ENCODE measurements around the gene WFS1. TPM values are rescaled to one million over a fixed set of nuclear protein-coding genes. Genes with fewer than 3 reads are reported as not detected.
A peak's percentile ranks its signal among the peaks of the same experiment; 100 is the strongest.

Gene WFS1
- total and polyA plus RNA-seq, 9 of the 15 experiments (the other 6 are each of a cell fraction or from before 2014, with no cell fraction given): 0.01 to 0.29 (median 0.03) TPM; not detected in 5

DNA sequence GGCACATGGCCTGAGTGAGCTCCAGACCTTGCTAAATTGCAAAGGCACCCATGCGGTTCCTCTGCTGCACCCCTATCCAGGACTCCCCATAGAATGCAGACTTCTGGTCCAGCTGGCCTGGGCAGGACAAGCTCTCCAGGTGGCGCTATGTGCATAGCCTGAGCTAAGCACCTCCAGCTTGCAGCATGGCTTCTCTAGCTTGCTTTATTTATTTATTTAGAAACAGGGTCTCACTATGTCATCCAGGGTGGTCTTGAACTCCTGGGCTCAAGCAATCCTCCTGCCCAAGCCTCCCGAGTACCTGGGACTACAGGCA is 5.5 kb upstream of the WFS1 start:
- ATAC-seq (peak; percentile 87), FAIRE-seq (no peak), DNase-seq (ENCODE audit: extremely low read depth in 1 of 4, low spot score in 3 of 4) (peak in 1 of 4 experiments; percentile 45)
- intact Hi-C loops (cut with micrococcal nuclease): loop anchor here (1.0 kb wide), 1 partner anchor 63 kb away; no protein-coding TSS in a partner anchor
- Histone ChIP-seq H3K4me2 (ENCODE audit: insufficient read depth, low read length) (no peak overlapping the region), H4K20me1 (replicated peaks; ENCODE audit: control insufficient read depth, insufficient read depth, low read length) (no peaks in the 10 kb centered on the region; the same call in 1 of the 2 replicates), H3K9ac (ENCODE audit: insufficient read depth in 1 of 2, low read depth in 2 of 2, low read length in 2 of 2) (no peak overlapping the region), H3K36me3 (ENCODE audit: control insufficient read depth, insufficient read depth, low read length) (no peaks in the 10 kb centered on the region), H3K27ac (ENCODE audit: extremely low read depth, low read depth, low read length) (no peak overlapping the region), H3K4me3 (no peak overlapping the region), H3K27me3 (ENCODE audit: control insufficient read depth in 2 of 2, insufficient read depth in 2 of 2, low read length in 2 of 2) (no peaks in the 10 kb centered on the region; a peak in 1 of 5 replicates), H2AFZ (ENCODE audit: low read depth, low read length) (no peak overlapping the region), H3K79me2 (ENCODE audit: control insufficient read depth, insufficient read depth, low read length) (no peaks in the 10 kb centered on the region), H3K9me1 (ENCODE audit: control insufficient read depth, insufficient read depth, low read length) (peaks cover 4% of the 10 kb centered on the region), H3K4me1 (replicated peaks in 1 of 2; ENCODE audit: control insufficient read depth in 2 of 2, insufficient read depth in 2 of 2, low read length in 2 of 2) (no peaks in the 10 kb centered on the region), H3K9me3 (replicated peaks; ENCODE audit: control insufficient read depth, insufficient read depth, low read depth, low read length) (no peaks in the 10 kb centered on the region)
- no TSS peak for BruUV-seq (replicated peaks)
- CTCF ChIA-PET (ENCODE audit: low intra/inter-chr PET ratio): interaction anchor here (2.0 kb wide), 1 partner anchor 63 kb away, joined by 14 read pairs; no protein-coding TSS in a partner anchor
- 0% methylated on average over 3 of the region's 3 CpGs for WGBS (ENCODE audit: insufficient coverage, low coverage, missing lambda C conversion rate)
- in situ Hi-C loops (cut with MboI): no loop called here
- POLR2A ChIA-PET: no interaction called here
- no peak for TF ChIP-seq HNRNPK (IDR thresholded peaks at IDR 0.05; ENCODE audit: low read depth, low read length, poor library complexity, severe bottlenecking)
- TF ChIP-seq, protein P1, sequence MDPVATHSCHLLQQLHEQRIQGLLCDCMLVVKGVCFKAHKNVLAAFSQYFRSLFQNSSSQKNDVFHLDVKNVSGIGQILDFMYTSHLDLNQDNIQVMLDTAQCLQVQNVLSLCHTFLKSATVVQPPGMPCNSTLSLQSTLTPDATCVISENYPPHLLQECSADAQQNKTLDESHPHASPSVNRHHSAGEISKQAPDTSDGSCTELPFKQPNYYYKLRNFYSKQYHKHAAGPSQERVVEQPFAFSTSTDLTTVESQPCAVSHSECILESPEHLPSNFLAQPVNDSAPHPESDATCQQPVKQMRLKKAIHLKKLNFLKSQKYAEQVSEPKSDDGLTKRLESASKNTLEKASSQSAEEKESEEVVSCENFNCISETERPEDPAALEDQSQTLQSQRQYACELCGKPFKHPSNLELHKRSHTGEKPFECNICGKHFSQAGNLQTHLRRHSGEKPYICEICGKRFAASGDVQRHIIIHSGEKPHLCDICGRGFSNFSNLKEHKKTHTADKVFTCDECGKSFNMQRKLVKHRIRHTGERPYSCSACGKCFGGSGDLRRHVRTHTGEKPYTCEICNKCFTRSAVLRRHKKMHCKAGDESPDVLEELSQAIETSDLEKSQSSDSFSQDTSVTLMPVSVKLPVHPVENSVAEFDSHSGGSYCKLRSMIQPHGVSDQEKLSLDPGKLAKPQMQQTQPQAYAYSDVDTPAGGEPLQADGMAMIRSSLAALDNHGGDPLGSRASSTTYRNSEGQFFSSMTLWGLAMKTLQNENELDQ (CRISPR knock-in tag; IDR thresholded peaks at IDR 0.05; ENCODE audit: borderline replicate concordance): no peak
- no peak for TF ChIP-seq ZNF175 (CRISPR knock-in tag; IDR thresholded peaks at IDR 0.05; ENCODE audit: low read depth)
- TF ChIP-seq CBFA2T3 (IDR thresholded peaks at IDR 0.05): no peak
- TF ChIP-seq MEF2A (IDR thresholded peaks at IDR 0.05; ENCODE audit: control insufficient read depth, low read depth, low read length): no peak
- TF ChIP-seq RAD21 (CRISPR knock-in tag; conservative IDR thresholded peaks at IDR 0.05 in 1 of 2, IDR thresholded peaks at IDR 0.05 in 1 of 2): peak; percentile 43 to 74
- TF ChIP-seq ZBED1 (IDR thresholded peaks at IDR 0.05): no peak
- TF ChIP-seq, protein P2, sequence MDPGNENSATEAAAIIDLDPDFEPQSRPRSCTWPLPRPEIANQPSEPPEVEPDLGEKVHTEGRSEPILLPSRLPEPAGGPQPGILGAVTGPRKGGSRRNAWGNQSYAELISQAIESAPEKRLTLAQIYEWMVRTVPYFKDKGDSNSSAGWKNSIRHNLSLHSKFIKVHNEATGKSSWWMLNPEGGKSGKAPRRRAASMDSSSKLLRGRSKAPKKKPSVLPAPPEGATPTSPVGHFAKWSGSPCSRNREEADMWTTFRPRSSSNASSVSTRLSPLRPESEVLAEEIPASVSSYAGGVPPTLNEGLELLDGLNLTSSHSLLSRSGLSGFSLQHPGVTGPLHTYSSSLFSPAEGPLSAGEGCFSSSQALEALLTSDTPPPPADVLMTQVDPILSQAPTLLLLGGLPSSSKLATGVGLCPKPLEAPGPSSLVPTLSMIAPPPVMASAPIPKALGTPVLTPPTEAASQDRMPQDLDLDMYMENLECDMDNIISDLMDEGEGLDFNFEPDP (CRISPR knock-in tag; IDR thresholded peaks at IDR 0.05): no peak
- TF ChIP-seq, protein P3, sequence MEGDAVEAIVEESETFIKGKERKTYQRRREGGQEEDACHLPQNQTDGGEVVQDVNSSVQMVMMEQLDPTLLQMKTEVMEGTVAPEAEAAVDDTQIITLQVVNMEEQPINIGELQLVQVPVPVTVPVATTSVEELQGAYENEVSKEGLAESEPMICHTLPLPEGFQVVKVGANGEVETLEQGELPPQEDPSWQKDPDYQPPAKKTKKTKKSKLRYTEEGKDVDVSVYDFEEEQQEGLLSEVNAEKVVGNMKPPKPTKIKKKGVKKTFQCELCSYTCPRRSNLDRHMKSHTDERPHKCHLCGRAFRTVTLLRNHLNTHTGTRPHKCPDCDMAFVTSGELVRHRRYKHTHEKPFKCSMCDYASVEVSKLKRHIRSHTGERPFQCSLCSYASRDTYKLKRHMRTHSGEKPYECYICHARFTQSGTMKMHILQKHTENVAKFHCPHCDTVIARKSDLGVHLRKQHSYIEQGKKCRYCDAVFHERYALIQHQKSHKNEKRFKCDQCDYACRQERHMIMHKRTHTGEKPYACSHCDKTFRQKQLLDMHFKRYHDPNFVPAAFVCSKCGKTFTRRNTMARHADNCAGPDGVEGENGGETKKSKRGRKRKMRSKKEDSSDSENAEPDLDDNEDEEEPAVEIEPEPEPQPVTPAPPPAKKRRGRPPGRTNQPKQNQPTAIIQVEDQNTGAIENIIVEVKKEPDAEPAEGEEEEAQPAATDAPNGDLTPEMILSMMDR (IDR thresholded peaks at IDR 0.05 in 2 of 3, conservative IDR thresholded peaks at IDR 0.05 in 1 of 3; ENCODE audit: insufficient read depth in 2 of 3, low read depth in 1 of 3, low read length in 3 of 3): peak; percentile 67 to 73 (median 68)
- TF ChIP-seq RCOR1 (IDR thresholded peaks at IDR 0.05; ENCODE audit: borderline replicate concordance in 1 of 2, low read depth in 2 of 2, low read length in 2 of 2): no peak
- no peak for TF ChIP-seq MXI1 (IDR thresholded peaks at IDR 0.05; ENCODE audit: low read depth, low read length)
- TF ChIP-seq GABPB1 (CRISPR knock-in tag; IDR thresholded peaks at IDR 0.05): no peak
- TF ChIP-seq HCFC1 (IDR thresholded peaks at IDR 0.05; ENCODE audit: low read depth, low read length): no peak
- no peak for TF ChIP-seq ZNF408 (CRISPR knock-in tag; IDR thresholded peaks at IDR 0.05; ENCODE audit: low read depth)
- TF ChIP-seq IRF2 (CRISPR knock-in tag; IDR thresholded peaks at IDR 0.05): no peak
- peak; percentile 35; the same call in 1 of the 2 replicates for TF ChIP-seq SMC3 (conservative IDR thresholded peaks at IDR 0.05; ENCODE audit: insufficient read depth, low read depth, low read length)
- no peak for TF ChIP-seq NR3C1 (CRISPR knock-in tag; IDR thresholded peaks at IDR 0.05)
- no peak for TF ChIP-seq ILK (tag; IDR thresholded peaks at IDR 0.05; ENCODE audit: borderline replicate concordance, low read depth)

All from K562 (cell line).